HCT116 (cell line): Measurements from ENCODE around the gene IL1B. TPM values are rescaled to one million over a fixed set of nuclear protein-coding genes. Genes with fewer than 3 reads are reported as not detected.

Experiments used
- ATAC-seq: fragments of 200-7000 bp; cut with Tn5 transposase; 2 replicates; pipeline ENCODE4 v1.9.1; 2020; ENCODE audit warnings: mild to moderate bottlenecking, moderate library complexity
- BruUV-seq: library from RNA; stranded (reverse); fragments of 400-500 nt; replicated peaks from 2 replicates; lab custom pipeline; 2021; lab: Mats Ljungman, UMichigan
- CTCF ChIA-PET: fragments of 300-600 bp; sonication (Branson Sonifier 250); formaldehyde crosslinking; loops from one replicate; lab custom pipeline; 2021; ENCODE audit warnings: antibody characterized with exemption; lab: Charles Lee
- POLR2A ChIA-PET: fragments of 300-600, 350-600 bp; sonication (Branson Sonifier 250); formaldehyde crosslinking; loops from one replicate; lab custom pipeline; 2021; ENCODE audit warnings: antibody characterized with exemption; lab: Charles Lee
- RAD21 ChIA-PET, 2 experiments: fragments of 300-600 bp; sonication (Branson Sonifier 250); formaldehyde crosslinking; loops; one replicate each; lab custom pipeline; 2023; ENCODE audit warnings: low total read pairs in 2 of 2; ENCODE audit not compliant: uncharacterized antibody in 2 of 2, unreplicated experiment in 2 of 2, low non-redundant PET in 1 of 2; lab: Charles Lee
- DNase-seq: peaks from one replicate; pipeline ENCODE4 v3.0.0-alpha.2; 2010; ENCODE audit warnings: low read depth, low spot score
- H2AFZ ChIP-seq: fragments of 200-600 bp; shearing (Covaris generic), sonication (generic); 2 replicates; pipeline ENCODE4 v1.6.1; 2017; ENCODE audit warnings: low read depth, mixed run types, mixed read lengths, antibody characterized with exemption, low read length; ENCODE audit not compliant: poor library complexity, severe bottlenecking
- H3K27ac ChIP-seq: 2 replicates; pipeline ENCODE4 v1.5.1; 2012; ENCODE audit warnings: low read depth, low read length
- H3K27me3 ChIP-seq: fragments of 200-600 bp; sonication (generic); 2 replicates; pipeline ENCODE4 v1.6.1; 2016; ENCODE audit warnings: mixed run types, low read length, mixed read lengths; ENCODE audit not compliant: insufficient read depth
- H3K36me3 ChIP-seq, 2 experiments: fragments of 200-500 bp in 1 of 2; fragments of 200-600 bp in 1 of 2; sonication (Bioruptor generic) in 1 of 2; sonication (generic) in 1 of 2; 2 replicates each; pipeline versions ENCODE4 v1.5.1 to v1.6.1; 2014 to 2016; ENCODE audit warnings: low read length in 2 of 2, inconsistent platforms in 1 of 2, mixed read lengths in 1 of 2, mixed run types in 1 of 2; ENCODE audit not compliant: insufficient read depth in 2 of 2, control insufficient read depth in 1 of 2
- H3K4me1 ChIP-seq, 2 experiments: fragments of 200-600 bp in 1 of 2; sonication (generic) in 1 of 2; 2 replicates each; pipeline versions ENCODE4 v1.5.1 to v1.6.1; 2012 to 2017; ENCODE audit warnings: low read length in 2 of 2, inconsistent platforms in 1 of 2, mild to moderate bottlenecking in 1 of 2, mixed read lengths in 1 of 2, mixed run types in 1 of 2, moderate library complexity in 1 of 2; ENCODE audit not compliant: insufficient read depth in 2 of 2, control insufficient read depth in 1 of 2
- H3K4me2 ChIP-seq: fragments of 200-600 bp; sonication (generic); 2 replicates; pipeline ENCODE4 v1.6.1; 2017; ENCODE audit warnings: mixed run types, low read length, mixed read lengths
- H3K4me3 ChIP-seq, 2 experiments: fragments of 200-600 bp in 1 of 2; sonication (generic) in 1 of 2; replicated peaks in 1 of 2; 2 replicates each; pipeline ENCODE4 v1.5.1; 2011 to 2016; ENCODE audit warnings: low read length in 2 of 2, control low read depth in 1 of 2, low read depth in 1 of 2, mild to moderate bottlenecking in 1 of 2, mixed read lengths in 1 of 2, mixed run types in 1 of 2
- H3K79me2 ChIP-seq: fragments of 200-600 bp; sonication (generic); 2 replicates; pipeline ENCODE4 v1.6.1; 2017; ENCODE audit warnings: mild to moderate bottlenecking, mixed run types, low read length, moderate library complexity, mixed read lengths; ENCODE audit not compliant: insufficient read depth
- H3K9ac ChIP-seq: fragments of 200-600 bp; sonication (generic); 2 replicates; pipeline ENCODE4 v1.6.1; 2016; ENCODE audit warnings: low read length, mixed read lengths
- H3K9me2 ChIP-seq: fragments of 200-600 bp; sonication (generic), shearing (Covaris generic); 2 replicates; pipeline ENCODE4 v1.6.1; 2017; ENCODE audit warnings: mixed run types, mild to moderate bottlenecking, moderate library complexity; ENCODE audit not compliant: insufficient read depth
- H3K9me3 ChIP-seq, 2 experiments: fragments of 200-500 bp in 1 of 2; fragments of 200-600 bp in 1 of 2; sonication (Bioruptor generic) in 1 of 2; sonication (generic) in 1 of 2; 2 replicates each; pipeline ENCODE4 v1.6.1; 2014 to 2017; ENCODE audit warnings: low read length in 2 of 2, mixed read lengths in 2 of 2, inconsistent platforms in 1 of 2, low read depth in 1 of 2, mild to moderate bottlenecking in 1 of 2, mixed run types in 1 of 2, moderate library complexity in 1 of 2; ENCODE audit not compliant: control insufficient read depth in 1 of 2, insufficient read depth in 1 of 2
- H4K20me1 ChIP-seq: fragments of 200-600 bp; sonication (generic), shearing (Covaris generic); 2 replicates; pipeline ENCODE4 v1.6.1; 2017; ENCODE audit warnings: mixed run types, mild to moderate bottlenecking, moderate library complexity; ENCODE audit not compliant: insufficient read depth
- ATF3 ChIP-seq: IDR thresholded peaks from 2 replicates; pipeline ENCODE4 v1.6.1; 2012
- CBX3 ChIP-seq: IDR thresholded peaks from 2 replicates; pipeline ENCODE4 v1.6.1; 2012; ENCODE audit warnings: low read depth
- CTCF ChIP-seq, 3 experiments: fragments of 200-600 bp in 1 of 3; sonication (generic) in 1 of 3; IDR thresholded peaks in 2 of 3; conservative IDR thresholded peaks in 1 of 3; 2 replicates each; pipeline ENCODE4 v1.5.1; 2012 to 2017; ENCODE audit warnings: low read depth in 2 of 3, low read length in 2 of 3, antibody characterized with exemption in 1 of 3, borderline replicate concordance in 1 of 3, control low read depth in 1 of 3, mild to moderate bottlenecking in 1 of 3, mixed read lengths in 1 of 3, mixed run types in 1 of 3, moderate library complexity in 1 of 3; ENCODE audit not compliant: insufficient read depth in 1 of 3
- ELF1 ChIP-seq: IDR thresholded peaks from 2 replicates; pipeline ENCODE4 v1.6.1; 2012; ENCODE audit warnings: low read depth, borderline replicate concordance
- EZH2 ChIP-seq: fragments of 200-600 bp; sonication (generic); IDR thresholded peaks from 2 replicates; pipeline ENCODE4 v1.6.1; 2017; ENCODE audit warnings: antibody characterized with exemption, mixed run types
- EZH2phosphoT487 ChIP-seq: fragments of 200-600 bp; IDR thresholded peaks from 2 replicates; pipeline ENCODE4 v1.6.1; 2018; ENCODE audit warnings: antibody characterized with exemption, borderline replicate concordance
- FOSL1 ChIP-seq: IDR thresholded peaks from 2 replicates; pipeline ENCODE4 v1.6.1; 2012; ENCODE audit warnings: low read depth
- JUND ChIP-seq: IDR thresholded peaks from 2 replicates; pipeline ENCODE4 v1.6.1; 2012
- MAX ChIP-seq: IDR thresholded peaks from 2 replicates; pipeline ENCODE4 v1.6.1; 2012
- POLR2AphosphoS5 ChIP-seq: IDR thresholded peaks from 2 replicates; pipeline ENCODE4 v1.6.1; 2011; ENCODE audit warnings: mild to moderate bottlenecking, low read depth, low read length, moderate library complexity
- RAD21 ChIP-seq: IDR thresholded peaks from 2 replicates; pipeline ENCODE4 v1.6.1; 2012; ENCODE audit warnings: low read depth, mild to moderate bottlenecking
- SIN3A ChIP-seq: IDR thresholded peaks from 2 replicates; pipeline ENCODE4 v1.6.1; 2012; ENCODE audit warnings: low read depth
- SRF ChIP-seq: IDR thresholded peaks from 2 replicates; pipeline ENCODE4 v1.6.1; 2012; ENCODE audit warnings: low read depth
- TCF7L2 ChIP-seq: IDR thresholded peaks from 2 replicates; pipeline ENCODE4 v1.7.0; 2011; ENCODE audit warnings: borderline replicate concordance, inconsistent platforms; ENCODE audit not compliant: insufficient read depth, insufficient read length; ENCODE audit errors: extremely low read depth
- ZFX ChIP-seq: fragments of 450-650 bp; IDR thresholded peaks from 2 replicates; pipeline ENCODE4 v1.6.1; 2017
- ZNF274 ChIP-seq: fragments of 200-500 bp; sonication (Bioruptor generic); IDR thresholded peaks from 2 replicates; pipeline ENCODE4 v1.6.1; 2014; ENCODE audit warnings: mild to moderate bottlenecking, low read depth, low read length, inconsistent platforms
- intact Hi-C: fragments of 100-400 bp; cut with micrococcal nuclease; formaldehyde crosslinking; loops from 2 replicates; pipeline ENCODE4 v1.10.0; 2022
- total RNA-seq: library from RNA; stranded (reverse); gene quantifications from one replicate; pipeline ENCODE4 v1.2.1, GENCODE V29; 2021; ENCODE audit not compliant: unreplicated experiment

Gene IL1B
- total RNA-seq, 1 experiment from 2014 or later, result not detected

GRCh38 chr2:112811841-112812306, 24.7 kb downstream of the IL1B start:
- Histone ChIP-seq H3K27me3 (no peaks in the 10 kb centered on the region), H2AFZ (no peak overlapping the region), H3K4me2 (0 out of 2 replicates have a peak overlapping the region, but pooled peaks have one; percentile 15), H3K9me2 (no peaks in the 10 kb centered on the region), H3K9ac (no peak overlapping the region), H3K36me3 (no peaks in the 10 kb centered on the region), H3K4me3 (no peak overlapping the region), H3K79me2 (no peaks in the 10 kb centered on the region), H3K4me1 (peaks cover 9 to 25% of the 10 kb centered on the region in 2 experiments), H3K9me3 (0 out of 4 replicates have a peak, but pooled peaks cover 0 to 4% of the 10 kb centered on the region in 2 experiments), H3K27ac (no peak overlapping the region), H4K20me1 (no peaks in the 10 kb centered on the region)
- CTCF ChIA-PET, result no interaction called here
- POLR2A ChIA-PET, result no interaction called here
- ATAC-seq (no peak), DNase-seq (no peak)
- no TSS peak for BruUV-seq
- RAD21 ChIA-PET, result no interaction called here
- intact Hi-C loops, result no loop called here
- no peak for TF ChIP-seq SRF
- TF ChIP-seq EZH2, result no peak
- TF ChIP-seq RAD21, result no peak
- TF ChIP-seq MAX, result no peak
- no peak for TF ChIP-seq CTCF (IDR thresholded peaks at IDR 0.05 in 2 of 3, conservative IDR thresholded peaks at IDR 0.05 in 1 of 3; ENCODE audit: borderline replicate concordance in 1 of 3, insufficient read depth in 1 of 3, low read depth in 2 of 3, low read length in 2 of 3)
- no peak for TF ChIP-seq EZH2phosphoT487
- TF ChIP-seq ZFX, result no peak
- no peak for TF ChIP-seq ELF1
- no peak for TF ChIP-seq SIN3A
- no peak for TF ChIP-seq CBX3
- TF ChIP-seq POLR2AphosphoS5, result no peak
- TF ChIP-seq FOSL1, result no peak
- no peak for TF ChIP-seq ATF3
- no peak for TF ChIP-seq JUND
- TF ChIP-seq TCF7L2, result no peak
- TF ChIP-seq ZNF274, result no peak
